SH-SY5Y (cell line): ENCODE measurements around the gene PRKCB.

Experiments used
- GATA2 ChIP-seq: IDR thresholded peaks from 2 replicates; pipeline ENCODE4 v1.6.1; 2011; ENCODE audit warnings: mild to moderate bottlenecking, low read depth, low read length
- GATA3 ChIP-seq: IDR thresholded peaks from 2 replicates; pipeline ENCODE4 v1.6.1; 2011; ENCODE audit warnings: low read depth, mild to moderate bottlenecking, low read length, moderate library complexity

GRCh38 chr16:24011237-24011636, 175.5 kb downstream of the PRKCB start:
- TF ChIP-seq GATA3, result no peak
- no peak for TF ChIP-seq GATA2
